ENCODE data around the gene NR3C2.
A peak's percentile ranks its signal among the peaks of the same experiment; 100 is the strongest.

NR3C2 gene

GRCh38 chr4:148171596-148171995 lies 270.6 kb downstream of the NR3C2 start:
- Histone ChIP-seq H3K27me3 (ENCODE audit: insufficient read depth, low read length) (no peaks in the 10 kb centered on the region), H3K27ac (ENCODE audit: low read depth, low read length) (no peak overlapping the region), H3K79me1 (ENCODE audit: low read length) (no peaks in the 10 kb centered on the region), H2BK5ac (ENCODE audit: low read depth, low read length, poor library complexity) (no peak overlapping the region), H2AFZ (ENCODE audit: insufficient read depth, low read length, poor library complexity) (no peak overlapping the region), H4K91ac (ENCODE audit: low read depth, low read length) (no peak overlapping the region), H3K18ac (ENCODE audit: low read length) (no peak overlapping the region), H4K12ac (ENCODE audit: low read depth, low read length) (no peak overlapping the region), H3K9ac (ENCODE audit: low read length) (no peak overlapping the region), H3K14ac (ENCODE audit: low read length) (no peak overlapping the region), H2AK5ac (ENCODE audit: low read length) (no peak overlapping the region), H3K4me2 (ENCODE audit: low read length) (no peak overlapping the region), H3K4ac (ENCODE audit: low read depth, low read length) (no peak overlapping the region), H4K8ac (ENCODE audit: low read depth, low read length) (no peak overlapping the region), H2BK120ac (ENCODE audit: insufficient read depth, low read length, poor library complexity) (no peak overlapping the region), H3K4me1 (ENCODE audit: control insufficient read depth in 1 of 2, insufficient read depth in 2 of 2, low read length in 2 of 2) (no peaks in the 10 kb centered on the region), H3K36me3 (ENCODE audit: control insufficient read depth in 1 of 2, insufficient read depth in 2 of 2, low read length in 2 of 2) (no peaks in the 10 kb centered on the region), H2BK12ac (ENCODE audit: low read length) (no peak overlapping the region), H3K79me2 (ENCODE audit: control insufficient read depth, insufficient read depth, low read length, poor library complexity) (no peaks in the 10 kb centered on the region), H3K23ac (ENCODE audit: low read length) (no peak overlapping the region), H3K4me3 (ENCODE audit: low read depth, low read length) (no peak overlapping the region), H3K9me3 (ENCODE audit: insufficient read depth, low read depth, low read length) (no peaks in the 10 kb centered on the region)
- DNase-seq, result no peak
- WGBS (ENCODE audit: extremely low coverage, insufficient coverage, insufficient read length), result no CpG with 5 or more reads among the region's 3 CpGs

DNA sequence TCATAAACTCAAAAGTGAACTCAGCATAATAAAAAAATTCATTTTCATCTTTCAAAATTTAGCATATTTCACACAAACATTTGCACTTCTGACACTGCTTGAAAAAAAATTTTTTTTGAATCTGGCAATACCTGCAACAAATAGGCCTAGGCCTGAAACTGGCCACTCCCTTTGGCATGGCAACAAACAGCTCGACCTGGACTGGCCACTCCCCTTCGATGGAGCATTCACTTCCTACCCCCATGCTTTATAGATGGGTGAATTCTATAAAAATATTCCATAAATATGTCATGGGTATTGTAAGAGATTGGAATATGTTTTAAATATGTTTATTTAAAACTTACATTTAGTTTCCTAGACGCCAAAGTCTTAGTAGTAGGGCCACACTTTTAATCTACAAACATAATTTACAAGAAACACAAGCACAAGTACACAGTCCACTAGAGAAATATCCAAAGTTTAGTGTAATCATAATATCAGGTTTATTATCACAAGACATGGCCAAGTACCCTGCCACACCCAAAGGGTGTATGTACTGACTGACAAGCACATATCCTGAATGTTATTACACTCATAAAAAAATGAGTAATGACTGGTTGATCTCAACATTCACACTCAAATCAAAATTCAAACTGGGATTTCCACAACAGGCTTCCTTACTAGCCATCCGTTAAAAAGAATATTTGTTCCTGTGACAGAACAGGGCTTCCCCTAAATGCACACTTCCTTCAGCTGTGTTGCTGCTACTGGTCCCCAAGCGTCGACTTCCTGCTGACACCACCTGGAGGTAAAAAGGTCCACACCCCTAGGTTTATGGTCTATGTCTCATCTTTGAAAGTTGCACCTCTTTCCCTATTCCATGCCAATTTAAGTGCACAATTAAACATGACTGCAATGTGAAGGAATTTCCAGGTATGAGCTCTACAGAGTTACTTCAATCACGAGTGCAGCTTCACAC lies 271.5 kb downstream of the NR3C2 start:
- Histone ChIP-seq H3K9ac (ENCODE audit: low read length) (no peak overlapping the region), H3K4me1 (ENCODE audit: control insufficient read depth in 1 of 2, insufficient read depth in 2 of 2, low read length in 2 of 2) (no peaks in the 10 kb centered on the region), H3K9me3 (ENCODE audit: insufficient read depth, low read depth, low read length) (no peaks in the 10 kb centered on the region), H3K18ac (ENCODE audit: low read length) (no peak overlapping the region), H2AK5ac (ENCODE audit: low read length) (no peak overlapping the region), H4K12ac (ENCODE audit: low read depth, low read length) (no peak overlapping the region), H2BK12ac (ENCODE audit: low read length) (no peak overlapping the region), H3K4me3 (ENCODE audit: low read depth, low read length) (no peak overlapping the region), H3K27me3 (ENCODE audit: insufficient read depth, low read length) (no peaks in the 10 kb centered on the region), H2BK120ac (ENCODE audit: insufficient read depth, low read length, poor library complexity) (no peak overlapping the region), H3K79me1 (ENCODE audit: low read length) (no peaks in the 10 kb centered on the region), H3K79me2 (ENCODE audit: control insufficient read depth, insufficient read depth, low read length, poor library complexity) (no peaks in the 10 kb centered on the region), H3K4ac (ENCODE audit: low read depth, low read length) (no peak overlapping the region), H3K23ac (ENCODE audit: low read length) (no peak overlapping the region), H2BK5ac (ENCODE audit: low read depth, low read length, poor library complexity) (no peak overlapping the region), H4K8ac (ENCODE audit: low read depth, low read length) (no peak overlapping the region), H2AFZ (ENCODE audit: insufficient read depth, low read length, poor library complexity) (no peak overlapping the region), H3K27ac (ENCODE audit: low read depth, low read length) (no peak overlapping the region), H3K4me2 (ENCODE audit: low read length) (no peak overlapping the region), H3K36me3 (ENCODE audit: control insufficient read depth in 1 of 2, insufficient read depth in 2 of 2, low read length in 2 of 2) (no peaks in the 10 kb centered on the region), H3K14ac (ENCODE audit: low read length) (no peak overlapping the region), H4K91ac (ENCODE audit: low read depth, low read length) (no peak overlapping the region)
- no peak for DNase-seq
- WGBS (ENCODE audit: extremely low coverage, insufficient coverage, insufficient read length), result no CpG with 5 or more reads among the region's 7 CpGs

DNA sequence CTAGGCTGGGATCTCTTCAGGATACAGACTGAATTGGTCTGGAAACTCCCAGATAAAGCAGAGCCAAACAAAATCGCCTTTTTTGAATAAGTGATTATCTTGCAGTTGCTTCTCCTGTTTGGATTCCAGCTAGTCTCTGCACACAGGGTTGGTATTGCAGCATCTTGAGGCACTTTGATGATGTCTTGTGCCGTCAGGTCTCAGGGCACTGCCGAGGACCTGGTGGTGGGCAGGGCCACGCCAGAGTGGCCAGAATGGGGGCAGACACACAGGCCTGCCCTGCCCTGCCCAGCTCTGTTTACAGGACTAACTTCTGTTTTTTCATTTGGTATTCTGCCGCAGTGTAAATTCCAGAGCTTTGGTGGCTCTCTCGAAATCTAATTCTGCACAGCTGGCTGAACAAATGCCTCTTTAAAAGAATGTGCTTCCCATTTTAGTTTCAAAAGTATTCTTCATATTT lies 276.1 kb downstream of the NR3C2 start:
- no peak overlapping the region for H2BK120ac ChIP-seq (ENCODE audit: insufficient read depth, low read length, poor library complexity)
- no peak overlapping the region for H3K27ac ChIP-seq (ENCODE audit: low read depth, low read length)
- H2AK5ac ChIP-seq (ENCODE audit: low read length), result no peak overlapping the region
- H3K18ac ChIP-seq (ENCODE audit: low read length), result no peak overlapping the region
- H3K79me2 ChIP-seq (ENCODE audit: control insufficient read depth, insufficient read depth, low read length, poor library complexity), result no peaks in the 10 kb centered on the region
- no peak overlapping the region for H3K23ac ChIP-seq (ENCODE audit: low read length)
- DNase-seq, result peak; percentile 60 to 78
- H3K36me3 ChIP-seq (ENCODE audit: control insufficient read depth in 1 of 2, insufficient read depth in 2 of 2, low read length in 2 of 2), result no peaks in the 10 kb centered on the region
- H2AFZ ChIP-seq (ENCODE audit: insufficient read depth, low read length, poor library complexity), result no peak overlapping the region
- H3K4ac ChIP-seq (ENCODE audit: low read depth, low read length), result no peak overlapping the region
- no peak overlapping the region for H3K4me2 ChIP-seq (ENCODE audit: low read length)
- no peak overlapping the region for H3K4me3 ChIP-seq (ENCODE audit: low read depth, low read length)
- H4K91ac ChIP-seq (ENCODE audit: low read depth, low read length), result no peak overlapping the region
- H3K9ac ChIP-seq (ENCODE audit: low read length), result no peak overlapping the region
- no peaks in the 10 kb centered on the region for H3K9me3 ChIP-seq (ENCODE audit: insufficient read depth, low read depth, low read length)
- whole genome bisulfite sequencing (ENCODE audit: extremely low coverage, insufficient coverage, insufficient read length), result no CpG with 5 or more reads among the region's 6 CpGs
- peaks cover 5% of the 10 kb centered on the region for H3K79me1 ChIP-seq (ENCODE audit: low read length)
- H3K4me1 ChIP-seq (ENCODE audit: control insufficient read depth in 1 of 2, insufficient read depth in 2 of 2, low read length in 2 of 2), result peaks cover 5% of the 10 kb centered on the region in 2 experiments
- no peaks in the 10 kb centered on the region for H3K27me3 ChIP-seq (ENCODE audit: insufficient read depth, low read length)
- H2BK5ac ChIP-seq (ENCODE audit: low read depth, low read length, poor library complexity), result no peak overlapping the region
- no peak overlapping the region for H4K8ac ChIP-seq (ENCODE audit: low read depth, low read length)
- H3K14ac ChIP-seq (ENCODE audit: low read length), result no peak overlapping the region
- H4K12ac ChIP-seq (ENCODE audit: low read depth, low read length), result no peak overlapping the region
- no peak overlapping the region for H2BK12ac ChIP-seq (ENCODE audit: low read length)

GRCh38 chr4:148164557-148164956 lies 277.7 kb downstream of the NR3C2 start:
- H3K14ac ChIP-seq (ENCODE audit: low read length), result no peak overlapping the region
- H2BK120ac ChIP-seq (ENCODE audit: insufficient read depth, low read length, poor library complexity), result no peak overlapping the region
- H4K8ac ChIP-seq (ENCODE audit: low read depth, low read length), result no peak overlapping the region
- no peak overlapping the region for H3K18ac ChIP-seq (ENCODE audit: low read length)
- H3K9me3 ChIP-seq (ENCODE audit: insufficient read depth, low read depth, low read length), result no peaks in the 10 kb centered on the region
- DNase-seq, result no peak
- no peak overlapping the region for H2BK12ac ChIP-seq (ENCODE audit: low read length)
- peaks cover 5% of the 10 kb centered on the region in 2 experiments for H3K4me1 ChIP-seq (ENCODE audit: control insufficient read depth in 1 of 2, insufficient read depth in 2 of 2, low read length in 2 of 2)
- no peak overlapping the region for H3K4me2 ChIP-seq (ENCODE audit: low read length)
- H2BK5ac ChIP-seq (ENCODE audit: low read depth, low read length, poor library complexity), result no peak overlapping the region
- H2AK5ac ChIP-seq (ENCODE audit: low read length), result no peak overlapping the region
- H3K27me3 ChIP-seq (ENCODE audit: insufficient read depth, low read length), result no peaks in the 10 kb centered on the region
- H2AFZ ChIP-seq (ENCODE audit: insufficient read depth, low read length, poor library complexity), result no peak overlapping the region
- H3K79me2 ChIP-seq (ENCODE audit: control insufficient read depth, insufficient read depth, low read length, poor library complexity), result no peaks in the 10 kb centered on the region
- H4K12ac ChIP-seq (ENCODE audit: low read depth, low read length), result no peak overlapping the region
- peaks cover 5% of the 10 kb centered on the region for H3K79me1 ChIP-seq (ENCODE audit: low read length)
- no peak overlapping the region for H4K91ac ChIP-seq (ENCODE audit: low read depth, low read length)
- no peak overlapping the region for H3K4ac ChIP-seq (ENCODE audit: low read depth, low read length)
- no peak overlapping the region for H3K23ac ChIP-seq (ENCODE audit: low read length)
- no peaks in the 10 kb centered on the region for H3K36me3 ChIP-seq (ENCODE audit: control insufficient read depth in 1 of 2, insufficient read depth in 2 of 2, low read length in 2 of 2)
- H3K27ac ChIP-seq (ENCODE audit: low read depth, low read length), result no peak overlapping the region
- no peak overlapping the region for H3K9ac ChIP-seq (ENCODE audit: low read length)
- no peak overlapping the region for H3K4me3 ChIP-seq (ENCODE audit: low read depth, low read length)
- WGBS (ENCODE audit: extremely low coverage, insufficient coverage, insufficient read length), result no CpG with 5 or more reads among the region's 2 CpGs
